ENCODE measurements around the gene PYGO1.
"Not testable (repeated sequence)": the region's sequence is repeated elsewhere in the genome, so short reads cannot be mapped to it uniquely, and the experiment has no call there.

Gene PYGO1

DNA sequence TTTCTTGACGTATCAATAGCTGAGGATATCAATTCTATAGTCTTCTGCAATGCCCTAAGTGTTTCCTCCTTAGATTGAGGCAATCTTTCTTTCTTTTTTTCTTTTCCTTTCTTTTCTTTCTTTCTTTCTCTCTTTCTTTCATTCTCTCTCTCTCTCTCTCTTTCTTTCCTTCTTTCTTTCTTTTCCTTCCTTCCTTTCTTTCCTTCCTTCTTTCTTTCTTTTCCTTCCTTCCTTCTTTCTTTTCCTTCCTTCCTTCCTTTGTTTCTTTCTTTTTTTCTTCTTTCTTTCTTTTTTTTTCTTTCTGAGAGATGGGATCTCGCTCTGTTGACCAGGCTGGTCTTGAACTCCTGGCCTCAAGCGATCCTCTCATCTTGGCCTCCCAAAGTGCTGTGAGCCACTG lies 70.1 kb downstream of the PYGO1 start:
- TF ChIP-seq, protein P1, sequence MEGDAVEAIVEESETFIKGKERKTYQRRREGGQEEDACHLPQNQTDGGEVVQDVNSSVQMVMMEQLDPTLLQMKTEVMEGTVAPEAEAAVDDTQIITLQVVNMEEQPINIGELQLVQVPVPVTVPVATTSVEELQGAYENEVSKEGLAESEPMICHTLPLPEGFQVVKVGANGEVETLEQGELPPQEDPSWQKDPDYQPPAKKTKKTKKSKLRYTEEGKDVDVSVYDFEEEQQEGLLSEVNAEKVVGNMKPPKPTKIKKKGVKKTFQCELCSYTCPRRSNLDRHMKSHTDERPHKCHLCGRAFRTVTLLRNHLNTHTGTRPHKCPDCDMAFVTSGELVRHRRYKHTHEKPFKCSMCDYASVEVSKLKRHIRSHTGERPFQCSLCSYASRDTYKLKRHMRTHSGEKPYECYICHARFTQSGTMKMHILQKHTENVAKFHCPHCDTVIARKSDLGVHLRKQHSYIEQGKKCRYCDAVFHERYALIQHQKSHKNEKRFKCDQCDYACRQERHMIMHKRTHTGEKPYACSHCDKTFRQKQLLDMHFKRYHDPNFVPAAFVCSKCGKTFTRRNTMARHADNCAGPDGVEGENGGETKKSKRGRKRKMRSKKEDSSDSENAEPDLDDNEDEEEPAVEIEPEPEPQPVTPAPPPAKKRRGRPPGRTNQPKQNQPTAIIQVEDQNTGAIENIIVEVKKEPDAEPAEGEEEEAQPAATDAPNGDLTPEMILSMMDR (IDR thresholded peaks at IDR 0.05; ENCODE audit: extremely low read depth, insufficient read depth, missing control alignments), result no peak
- in situ Hi-C loops (cut with MboI; ENCODE audit: low pct_unique_long_range_greater_than_20kb, low sequenced_read_pairs, unreplicated experiment), result no loop called here
- DNase-seq (ENCODE audit: low spot score), result no peak

DNA sequence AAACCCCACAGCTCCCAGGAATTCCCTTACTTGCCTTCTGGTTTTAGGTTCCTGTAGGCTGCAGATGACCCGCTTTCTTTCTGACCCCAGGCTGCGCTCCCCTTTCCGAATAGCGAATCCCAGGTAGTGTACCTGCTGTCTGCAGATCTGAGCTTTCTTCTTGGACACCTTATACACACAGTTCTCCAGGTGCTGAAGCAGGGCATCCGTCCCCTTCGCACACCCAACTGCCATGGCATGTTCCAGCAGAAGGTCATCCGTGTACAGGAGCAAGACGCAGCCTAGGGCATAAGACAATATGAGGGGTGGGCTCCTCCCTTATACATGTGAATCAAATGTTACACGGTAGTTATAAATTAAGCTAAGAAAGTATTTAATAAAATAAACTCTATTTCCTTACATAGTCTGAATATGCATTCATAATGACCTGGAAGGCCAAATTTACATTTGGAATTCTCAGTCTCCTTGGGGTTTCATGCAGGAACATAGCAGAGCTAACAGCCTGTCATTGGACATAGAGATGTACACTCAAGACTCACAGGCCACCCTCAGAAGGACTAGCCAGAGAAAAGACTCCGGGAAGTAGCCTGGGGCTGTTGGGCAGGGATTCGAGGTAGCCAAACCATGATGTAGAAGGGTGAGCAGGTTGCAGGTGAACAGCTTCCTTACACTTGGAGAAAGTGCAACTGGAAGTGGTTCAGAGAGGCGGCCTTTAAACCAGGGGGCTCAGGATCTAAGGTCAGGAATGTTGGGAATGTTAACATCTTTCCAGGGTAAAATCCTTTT lies 72.0 kb downstream of the PYGO1 start:
- TF ChIP-seq, protein P1 (IDR thresholded peaks at IDR 0.05; ENCODE audit: extremely low read depth, insufficient read depth, missing control alignments), result no peak
- in situ Hi-C loops (cut with MboI; ENCODE audit: low pct_unique_long_range_greater_than_20kb, low sequenced_read_pairs, unreplicated experiment), result no loop called here
- DNase-seq (ENCODE audit: low spot score), result no peak

DNA sequence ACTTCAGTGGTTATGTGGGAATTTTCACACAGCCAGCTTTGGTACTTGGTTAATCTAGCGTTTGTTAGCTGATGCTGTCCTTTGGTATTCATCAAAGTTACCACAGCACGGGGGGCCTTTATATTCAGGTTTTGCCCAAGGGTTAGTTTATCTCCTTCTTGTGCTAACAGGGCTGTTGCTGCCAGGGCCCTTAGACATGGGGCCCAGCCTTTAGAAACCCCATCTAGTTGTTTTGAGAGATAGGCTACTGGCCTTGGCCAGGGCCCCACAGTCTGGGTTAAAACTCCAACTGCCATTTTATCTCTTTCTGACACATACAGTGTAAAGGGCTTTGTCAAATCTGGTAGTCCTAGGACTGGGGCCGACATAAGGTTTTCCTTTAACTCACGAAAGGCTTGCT lies 72.7 kb downstream of the PYGO1 start:
- no peak for DNase-seq (ENCODE audit: low spot score)
- in situ Hi-C loops (cut with MboI; ENCODE audit: low pct_unique_long_range_greater_than_20kb, low sequenced_read_pairs, unreplicated experiment), result no loop called here
- TF ChIP-seq, protein P1 (IDR thresholded peaks at IDR 0.05; ENCODE audit: extremely low read depth, insufficient read depth, missing control alignments), result no peak

DNA sequence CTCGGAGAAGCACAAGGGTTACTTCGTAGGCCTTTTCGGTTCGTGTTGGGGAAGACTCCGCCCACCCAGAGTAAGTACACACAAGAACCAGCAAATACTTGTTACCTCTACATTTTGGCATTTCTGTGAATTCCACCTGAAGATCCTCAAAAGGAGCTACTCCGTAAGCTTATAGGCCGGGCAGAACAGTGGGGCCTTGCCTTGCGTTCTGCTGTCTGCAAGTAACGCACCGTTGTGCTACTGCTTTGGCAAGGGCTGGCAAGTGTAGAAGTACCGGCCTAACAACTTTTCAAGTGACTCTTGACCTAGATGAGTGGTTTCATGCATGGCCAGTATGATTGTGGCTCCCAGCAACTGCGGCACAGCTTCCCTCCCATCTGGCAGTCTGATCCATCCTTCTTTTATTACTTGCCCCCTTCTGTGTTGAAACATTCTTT lies 73.7 kb downstream of the PYGO1 start:
- in situ Hi-C loops (cut with MboI; ENCODE audit: low pct_unique_long_range_greater_than_20kb, low sequenced_read_pairs, unreplicated experiment), result no loop called here
- TF ChIP-seq, protein P1 (IDR thresholded peaks at IDR 0.05; ENCODE audit: extremely low read depth, insufficient read depth, missing control alignments), result no peak
- DNase-seq (ENCODE audit: low spot score), result no peak

DNA sequence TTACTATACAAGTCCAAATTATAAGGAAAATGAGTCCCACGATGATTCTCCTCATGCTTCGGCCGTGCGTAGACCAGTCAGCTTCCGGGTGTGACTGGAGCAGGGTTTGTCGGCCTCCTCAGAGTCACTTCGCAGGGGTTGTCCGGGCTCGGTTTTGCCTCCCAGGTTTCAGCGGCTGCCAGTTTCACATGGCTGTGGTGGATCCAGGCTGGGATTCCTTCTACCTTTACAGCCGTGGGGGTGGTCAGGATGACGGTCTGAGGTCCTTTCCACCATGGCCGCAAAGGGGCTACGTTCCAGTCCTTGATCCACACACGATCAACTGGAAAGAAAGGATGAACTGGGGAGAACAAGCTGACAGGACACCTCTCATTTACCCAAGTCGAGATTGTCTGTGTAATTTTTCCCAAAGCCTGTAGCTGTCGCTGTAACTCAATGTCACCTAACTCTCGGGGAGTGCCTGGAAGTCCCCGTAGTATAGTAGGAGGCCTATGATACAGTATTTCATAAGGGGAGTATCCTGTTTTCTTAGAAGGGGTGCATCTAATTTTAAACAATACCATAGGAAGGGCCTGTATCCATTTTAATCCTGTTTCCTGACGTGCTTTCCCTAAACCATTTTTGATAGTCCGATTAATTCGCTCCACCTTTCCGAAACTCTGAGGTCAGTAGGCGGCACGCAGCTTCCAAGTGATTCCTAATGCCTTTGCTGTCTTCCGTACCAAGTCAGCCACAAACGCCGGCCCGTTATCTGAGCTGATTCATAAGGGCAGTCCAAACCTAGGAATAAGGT lies 74.3 kb downstream of the PYGO1 start:
- peak; percentile 33 for DNase-seq (ENCODE audit: low spot score)
- in situ Hi-C loops (cut with MboI; ENCODE audit: low pct_unique_long_range_greater_than_20kb, low sequenced_read_pairs, unreplicated experiment), result not testable (repeated sequence)
- TF ChIP-seq, protein P1 (IDR thresholded peaks at IDR 0.05; ENCODE audit: extremely low read depth, insufficient read depth, missing control alignments), result peak; percentile 55

DNA sequence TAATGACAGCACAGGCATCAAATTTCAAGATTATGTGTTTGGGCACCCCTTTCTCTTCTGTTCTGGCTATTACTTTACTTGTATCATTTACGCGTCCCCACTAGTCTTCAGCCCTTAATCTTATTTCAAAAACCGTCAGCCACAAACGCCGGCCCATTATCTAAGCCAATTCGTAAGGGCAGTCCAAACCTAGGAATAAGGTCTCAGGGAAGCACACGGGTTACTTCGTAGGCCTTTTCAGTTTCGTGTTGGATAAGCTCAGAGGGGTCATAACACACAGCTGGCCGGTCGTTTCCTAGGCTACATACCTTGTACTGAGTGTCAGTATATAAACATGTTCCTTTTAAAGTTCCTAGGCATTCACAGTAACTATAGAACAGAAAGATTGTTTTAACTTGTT lies 75.0 kb downstream of the PYGO1 start:
- TF ChIP-seq, protein P1 (IDR thresholded peaks at IDR 0.05; ENCODE audit: extremely low read depth, insufficient read depth, missing control alignments), result no peak
- no peak for DNase-seq (ENCODE audit: low spot score)
- in situ Hi-C loops (cut with MboI; ENCODE audit: low pct_unique_long_range_greater_than_20kb, low sequenced_read_pairs, unreplicated experiment), result no loop called here

Measured in GM13977 (cell line).